Gastrocnemius medialis (tissue), 4 donors: ENCODE results near the gene RAB12. TPM values are rescaled to one million over a fixed set of nuclear protein-coding genes. Genes with fewer than 3 reads are reported as not detected.
A peak's percentile ranks its signal among the peaks of the same experiment; 100 is the strongest.

Experiments
- ATAC-seq, 2 donors: fragments of 150-250 bp; one replicate each; pipeline ENCODE4 v1.9.1; 2016
- DNase-seq, 2 donors: peaks; one replicate each; pipeline ENCODE4 v3.0.0-alpha.2; 2019
- H3K27ac ChIP-seq, 4 donors: fragments of 200-600 bp; sonication (generic); 1 replicate in 1 of 4; 2 replicates in 3 of 4; pipeline ENCODE4 v1.5.1; 2016 to 2018; ENCODE audit warnings: mild to moderate bottlenecking in 2 of 4, moderate library complexity in 1 of 4
- H3K27me3 ChIP-seq, 3 donors: fragments of 200-600 bp; sonication (generic) in 2 of 3; 1 replicate in 1 of 3; 2 replicates in 2 of 3; pipeline versions ENCODE4 v1.5.1 to v1.6.0; 2016 to 2019; ENCODE audit warnings: mild to moderate bottlenecking in 1 of 3, moderate library complexity in 1 of 3
- H3K36me3 ChIP-seq, 2 donors: fragments of 200-600 bp; sonication (generic) in 1 of 2; one replicate each; pipeline ENCODE4 v1.5.1; 2017 to 2018
- H3K4me1 ChIP-seq, 2 donors: fragments of 200-600 bp; sonication (generic) in 1 of 2; one replicate each; pipeline ENCODE4 v1.5.1; 2016 to 2017; ENCODE audit warnings: mild to moderate bottlenecking in 2 of 2
- H3K4me3 ChIP-seq, 4 donors: fragments of 200-600 bp; sonication (generic) in 3 of 4; 1 replicate in 1 of 4; 2 replicates in 3 of 4; pipeline ENCODE4 v1.5.1; 2016 to 2019; ENCODE audit warnings: mild to moderate bottlenecking in 2 of 4
- H3K9me3 ChIP-seq, 3 donors: fragments of 200-600 bp; sonication (generic) in 2 of 3; 1 replicate in 1 of 3; 2 replicates in 2 of 3; pipeline ENCODE4 v1.5.1; 2016 to 2019
- CTCF ChIP-seq, 5 experiments: fragments of 450-650 bp in 3 of 5; fragments of 200-600 bp in 2 of 5; sonication (generic) in 2 of 5; IDR thresholded peaks in 4 of 5; conservative IDR thresholded peaks in 1 of 5; 1 replicate in 4 of 5; 2 replicates in 1 of 5; pipeline ENCODE4 v1.5.1; 2016 to 2019; ENCODE audit warnings: antibody characterized with exemption in 5 of 5, mild to moderate bottlenecking in 3 of 5, moderate library complexity in 3 of 5
- POLR2A ChIP-seq, 2 donors: fragments of 450-650 bp; IDR thresholded peaks; one replicate each; pipeline ENCODE4 v1.6.1; 2017; ENCODE audit warnings: antibody characterized with exemption in 2 of 2, mild to moderate bottlenecking in 2 of 2, moderate library complexity in 2 of 2
- in situ Hi-C, 4 donors: fragments of 200-750 bp; cut with MboI; loops; one replicate each; pipeline versions ENCODE4 v1.15.0 to v1.8.0; 2017; ENCODE audit warnings: low sequenced_read_pairs in 4 of 4
- intact Hi-C: fragments of 100-400 bp; cut with DNase I; formaldehyde crosslinking; loops from one replicate; pipeline ENCODE4 v1.15.1; 2023; ENCODE audit warnings: low total_unique reads
- total RNA-seq, 4 donors: library from RNA; depleted of rRNA; stranded (reverse); fragments of >200 nt; gene quantifications; one replicate each; pipeline versions ENCODE4 v1.1.0 to v1.2.3, GENCODE V29; 2016

Gene RAB12
- total RNA-seq: 100 to 1,000 TPM; 152 to 243 (median 213) TPM

DNA sequence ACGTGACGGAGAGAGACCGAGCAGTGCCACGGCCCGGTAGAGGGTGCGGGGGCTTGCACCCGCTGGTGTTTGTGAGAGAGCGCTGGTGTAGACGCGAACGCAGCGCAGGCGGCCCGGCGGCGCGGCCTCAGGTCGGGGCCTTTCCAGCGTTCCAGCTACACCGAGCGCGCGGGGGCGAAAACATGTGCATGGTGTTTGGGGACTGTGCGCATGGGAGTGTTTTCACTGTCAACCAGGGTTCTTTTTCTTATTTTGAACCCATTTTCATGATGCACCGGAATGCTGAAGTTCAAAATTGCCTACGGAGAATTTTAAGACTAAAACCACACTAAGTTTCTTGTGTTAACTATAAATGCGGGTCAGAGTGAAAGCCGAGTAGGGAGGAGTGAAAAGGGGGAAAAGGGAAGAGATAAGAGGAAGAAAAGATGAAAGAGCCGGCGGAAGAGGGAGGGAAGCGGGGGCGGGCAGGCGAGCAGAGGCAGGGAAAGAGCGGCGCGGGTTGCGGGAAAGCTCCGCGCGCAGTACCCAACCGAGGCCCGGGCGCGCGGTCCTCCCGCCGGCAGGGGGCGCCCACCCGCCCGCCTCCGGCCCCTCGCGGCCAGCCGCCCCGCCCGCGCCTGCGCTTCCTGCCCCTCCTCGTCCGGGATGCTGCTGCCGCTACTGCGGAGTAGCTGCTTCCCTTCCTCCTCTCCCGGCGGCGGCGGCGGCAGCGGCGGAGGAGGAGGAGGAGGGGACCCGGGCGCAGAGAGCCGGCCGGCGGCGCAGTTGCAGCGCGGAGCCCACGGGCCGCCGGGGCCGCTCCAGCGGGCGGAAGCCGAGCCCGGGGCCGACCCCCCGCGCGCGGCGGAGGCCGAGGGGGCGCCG, at the start of gene RAB12:
Gene RAB12, plus strand, starts transcription at position 643 of the 864 bp plus-strand sequence. Its CDS starts 3 bp downstream, at position 646.
- TF ChIP-seq POLR2A (IDR thresholded peaks at IDR 0.05): peak; percentile 84 to 89
- TF ChIP-seq CTCF (IDR thresholded peaks at IDR 0.05 in 4 of 5, conservative IDR thresholded peaks at IDR 0.05 in 1 of 5): peak; percentile 38 to 98 (median 97)
- H3K27ac ChIP-seq: peak within 1 kb of the TSS; percentile 90 to 97 (median 94)
- DNase-seq (peak; percentile 86), ATAC-seq (peak; percentile 71 to 78)
- peaks cover 0 to 7% of the 10 kb centered on the region in 2 donors for H3K36me3 ChIP-seq
- in situ Hi-C loops (loop anchor here in 1 of 4 donors (25.0 kb wide), 1 partner anchor 1372 kb away; the partner anchor contains the start of gene LRRC30), intact Hi-C loops (loop anchor here (2.0 to 10.0 kb wide), 4 partner anchors 14 to 554 kb away; partner anchors contain the start of gene ANKRD12)
- no peaks in the 10 kb centered on the region for H3K9me3 ChIP-seq
- peaks cover 45 to 51% of the 10 kb centered on the region in 2 donors for H3K4me1 ChIP-seq
- H3K4me3 ChIP-seq: peak within 1 kb of the TSS; percentile 84 to 98 (median 93)
- H3K27me3 ChIP-seq: no peaks in the 10 kb centered on the region

- ATAC-seq (no peak), DNase-seq (no peak)
- H3K4me3 ChIP-seq: no peak overlapping the region
- in situ Hi-C loops: no loop called here
- H3K9me3 ChIP-seq: no peaks in the 10 kb centered on the region
- H3K4me1 ChIP-seq: peaks cover 10 to 13% of the 10 kb centered on the region in 2 donors
- H3K36me3 ChIP-seq: no peaks in the 10 kb centered on the region
- no peak overlapping the region for H3K27ac ChIP-seq
- no peak for TF ChIP-seq POLR2A (IDR thresholded peaks at IDR 0.05)
- no peak for TF ChIP-seq CTCF (IDR thresholded peaks at IDR 0.05 in 4 of 5, conservative IDR thresholded peaks at IDR 0.05 in 1 of 5)
- intact Hi-C loops: no loop called here
- H3K27me3 ChIP-seq: no peaks in the 10 kb centered on the region
Observed at GRCh38 chr18:8559612-8560186, 49.5 kb upstream of the RAB12 start.

GRCh38 chr18:8561123-8561910, 47.9 kb upstream of the RAB12 start:
- Histone ChIP-seq H3K4me3 (no peak overlapping the region), H3K27ac (peak overlapping the region in 1 of 4 donors; percentile 4), H3K36me3 (no peaks in the 10 kb centered on the region), H3K4me1 (peaks cover 10 to 13% of the 10 kb centered on the region in 2 donors), H3K9me3 (no peaks in the 10 kb centered on the region), H3K27me3 (no peaks in the 10 kb centered on the region)
- ATAC-seq: peak; percentile 41 to 58
- in situ Hi-C loops: no loop called here
- intact Hi-C loops: no loop called here
- no peak for TF ChIP-seq CTCF (IDR thresholded peaks at IDR 0.05 in 4 of 5, conservative IDR thresholded peaks at IDR 0.05 in 1 of 5)
- TF ChIP-seq POLR2A (IDR thresholded peaks at IDR 0.05): no peak
- no peak for DNase-seq

DNA sequence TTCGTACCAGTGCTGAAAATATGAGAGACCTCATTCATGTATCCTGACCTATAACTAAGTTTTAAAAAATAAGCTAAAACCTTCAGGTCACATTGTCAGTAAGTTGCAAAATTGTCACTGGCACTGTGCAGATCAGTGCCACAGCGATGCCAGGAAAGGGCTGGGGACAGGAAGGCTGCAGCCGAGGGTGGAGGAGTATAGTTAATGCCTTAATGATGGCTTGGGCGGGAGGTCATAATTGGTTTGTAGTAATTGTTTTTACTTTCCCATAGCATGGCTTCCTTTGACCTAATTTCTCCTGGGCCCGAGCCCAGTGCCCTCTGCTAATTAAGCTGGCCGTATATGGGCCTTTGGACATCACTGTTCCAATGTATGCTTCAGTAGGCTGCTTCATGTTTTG, 47.2 kb upstream of the RAB12 start:
- intact Hi-C loops: no loop called here
- H3K27me3 ChIP-seq: no peaks in the 10 kb centered on the region
- DNase-seq: no peak
- H3K4me3 ChIP-seq: no peak overlapping the region
- H3K36me3 ChIP-seq: no peaks in the 10 kb centered on the region
- H3K4me1 ChIP-seq: peaks cover 10 to 13% of the 10 kb centered on the region in 2 donors
- no peaks in the 10 kb centered on the region for H3K9me3 ChIP-seq
- in situ Hi-C loops: no loop called here
- ATAC-seq: no peak
- no peak overlapping the region for H3K27ac ChIP-seq
- TF ChIP-seq CTCF (IDR thresholded peaks at IDR 0.05 in 4 of 5, conservative IDR thresholded peaks at IDR 0.05 in 1 of 5): no peak
- no peak for TF ChIP-seq POLR2A (IDR thresholded peaks at IDR 0.05)
